Measurements from ENCODE around the gene APP.
"Not testable (repeated sequence)": the region's sequence is repeated elsewhere in the genome, so short reads cannot be mapped to it uniquely, and the experiment has no call there.

Gene APP

DNA sequence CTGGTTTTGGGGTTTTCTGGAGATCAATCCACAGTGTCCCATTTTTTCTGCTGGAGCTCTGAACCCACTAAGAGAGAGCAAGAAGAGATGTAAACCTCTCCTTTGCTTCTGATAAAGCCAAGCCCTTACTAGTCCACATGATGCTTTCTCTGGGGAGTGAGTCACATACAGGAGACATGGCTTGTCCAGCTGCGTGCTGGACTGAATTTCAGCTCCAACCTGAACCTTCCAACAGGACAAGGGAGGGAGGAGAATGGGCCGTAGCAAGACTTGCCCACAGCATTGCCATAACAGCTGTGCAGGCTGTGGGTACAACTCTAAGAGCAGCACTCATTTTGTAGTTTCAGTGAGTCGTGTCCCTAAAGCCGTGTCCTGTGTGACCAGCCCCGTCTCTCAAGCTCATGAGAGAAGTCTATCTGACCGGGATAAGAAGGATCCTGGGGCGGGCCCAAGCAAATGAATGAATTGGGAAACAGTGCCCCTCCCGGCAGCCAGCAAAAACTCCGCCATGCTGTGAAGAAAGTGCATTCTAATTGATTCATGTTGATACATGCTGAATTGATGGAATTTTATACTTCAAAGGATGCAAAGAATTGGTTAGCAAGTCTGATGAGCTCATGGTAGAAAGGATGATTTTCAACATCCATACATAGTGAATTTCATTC is 240.6 kb downstream of the APP start:
- no peak for DNase-seq

GRCh38 chr21:25927195-25927880 is 243.2 kb downstream of the APP start:
- no peak for DNase-seq

DNA sequence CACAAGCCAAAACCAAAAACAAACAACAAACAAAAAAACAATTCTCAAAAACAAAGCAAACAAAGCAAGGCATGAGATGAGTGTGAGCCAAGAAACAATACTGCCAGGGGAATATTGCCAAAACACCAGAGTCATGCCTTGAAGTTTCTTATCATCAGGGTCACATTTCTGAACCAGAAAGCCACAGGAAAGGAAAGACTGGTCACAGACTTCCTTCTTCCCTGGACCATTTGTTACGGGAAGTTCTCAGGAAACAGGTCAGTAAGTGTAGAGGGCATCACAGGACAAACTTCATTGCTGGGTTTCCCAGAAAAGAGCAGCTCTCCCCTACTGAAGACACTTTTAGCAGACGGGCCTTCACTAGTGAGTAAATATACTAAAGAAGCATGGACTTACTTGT is 244.6 kb downstream of the APP start:
- DNase-seq, result no peak

DNA sequence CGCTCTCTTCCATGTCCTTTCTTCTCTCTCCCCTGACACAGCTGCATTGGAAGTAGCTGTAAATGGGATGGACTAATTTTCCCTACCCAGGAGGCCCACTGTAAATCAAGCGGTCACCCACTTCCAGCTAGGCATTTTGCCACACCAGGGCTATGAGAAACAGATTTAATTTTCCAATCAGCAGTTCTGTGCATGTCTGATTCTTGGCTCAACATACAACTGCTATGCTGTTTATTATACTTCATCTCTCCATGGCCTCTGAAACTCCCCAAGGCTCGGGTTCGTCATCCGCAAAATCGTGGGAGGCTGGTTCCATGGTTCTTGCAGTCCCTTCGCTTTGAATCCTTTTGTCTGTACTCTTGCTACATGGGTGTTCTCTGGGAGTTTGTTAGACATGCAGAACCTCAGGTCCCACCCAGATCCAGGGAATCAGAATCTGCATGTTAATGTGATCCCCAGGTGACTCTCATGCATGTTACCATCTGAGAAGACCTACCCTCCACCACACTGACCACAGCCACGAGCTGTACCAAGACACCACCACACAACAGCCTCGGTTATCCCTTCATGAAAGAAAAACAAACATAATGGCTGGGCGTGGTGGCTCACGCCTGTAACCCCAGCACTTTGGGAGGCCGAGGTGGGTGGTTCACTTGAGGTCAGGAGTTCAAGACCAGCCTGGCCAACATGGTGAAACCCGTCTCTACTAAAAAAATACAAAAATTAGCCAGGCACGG is 245.3 kb downstream of the APP start:
- no peak for DNase-seq

DNA sequence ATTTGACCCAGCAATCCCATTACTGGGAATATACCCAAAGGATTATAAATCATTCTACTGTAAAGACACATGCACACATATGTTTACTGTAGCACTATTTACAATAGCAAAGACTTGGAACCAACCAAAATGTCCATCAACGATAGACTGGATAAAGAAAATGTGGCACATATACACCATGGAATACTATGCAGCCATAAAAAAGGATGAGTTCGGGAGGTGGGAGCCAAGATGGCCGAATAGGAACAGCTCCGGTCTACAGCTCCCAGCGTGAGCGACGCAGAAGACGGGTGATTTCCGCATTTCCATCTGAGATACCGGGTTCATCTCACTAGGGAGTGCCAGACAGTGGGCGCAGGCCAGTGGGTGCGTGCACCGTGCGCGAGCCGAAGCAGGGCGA is 252.4 kb downstream of the APP start:
- DNase-seq, result not testable (repeated sequence)

DNA sequence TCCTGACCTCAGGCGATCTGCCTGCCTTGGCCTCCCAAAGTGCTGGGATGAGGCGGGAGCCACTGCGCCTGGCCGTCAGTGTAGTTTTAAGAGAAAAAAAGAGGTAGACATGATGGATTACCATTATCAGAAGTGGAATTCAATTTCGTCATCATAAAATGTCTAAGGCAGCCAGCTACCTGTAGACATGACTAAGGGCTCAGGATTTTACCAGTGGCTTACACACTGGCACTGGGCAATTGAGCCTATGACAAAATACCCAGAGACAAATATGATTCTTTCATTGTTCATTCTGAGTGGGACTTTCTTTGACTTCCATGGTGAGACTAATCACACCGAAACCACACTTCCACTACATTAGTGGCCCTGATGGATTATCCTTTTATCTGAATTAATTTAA is 254.3 kb downstream of the APP start:
- no peak for DNase-seq

DNA sequence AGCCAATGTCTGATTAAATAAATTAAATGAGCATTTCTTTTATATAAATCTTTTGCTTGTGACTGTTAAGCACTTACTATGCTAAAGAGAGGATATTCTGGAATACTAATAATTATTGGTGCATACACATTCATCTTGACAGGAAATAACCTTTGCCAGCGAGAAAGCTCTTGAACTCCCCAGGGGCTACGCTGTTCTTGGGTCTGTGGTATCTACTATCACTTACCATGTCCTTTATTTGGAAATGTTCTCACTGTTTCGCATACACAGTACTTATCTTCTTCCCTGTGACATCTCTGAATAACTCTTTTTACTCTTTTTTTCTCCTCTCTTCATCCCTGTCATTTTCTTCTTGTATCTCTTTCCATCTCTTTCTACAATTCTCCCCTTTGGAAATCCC is 257.1 kb downstream of the APP start:
- no peak for DNase-seq

DNA sequence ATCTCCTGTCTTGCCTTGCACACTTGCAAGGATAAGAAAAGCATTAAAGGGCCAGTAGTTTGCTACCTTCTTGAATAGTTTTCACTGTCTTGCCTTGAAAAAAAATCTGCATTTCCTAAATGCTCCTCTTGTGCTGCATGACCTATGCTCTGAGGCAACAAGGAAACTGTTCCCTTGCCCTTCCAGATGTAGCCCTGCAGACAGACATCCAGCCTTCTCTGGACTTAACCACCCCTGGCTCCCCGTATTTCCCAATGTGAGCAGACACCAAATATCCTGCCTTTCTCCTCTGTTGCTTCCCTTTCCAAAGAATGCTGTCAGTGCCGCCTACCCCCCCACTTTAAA is 258.2 kb downstream of the APP start:
- DNase-seq, result no peak

DNA sequence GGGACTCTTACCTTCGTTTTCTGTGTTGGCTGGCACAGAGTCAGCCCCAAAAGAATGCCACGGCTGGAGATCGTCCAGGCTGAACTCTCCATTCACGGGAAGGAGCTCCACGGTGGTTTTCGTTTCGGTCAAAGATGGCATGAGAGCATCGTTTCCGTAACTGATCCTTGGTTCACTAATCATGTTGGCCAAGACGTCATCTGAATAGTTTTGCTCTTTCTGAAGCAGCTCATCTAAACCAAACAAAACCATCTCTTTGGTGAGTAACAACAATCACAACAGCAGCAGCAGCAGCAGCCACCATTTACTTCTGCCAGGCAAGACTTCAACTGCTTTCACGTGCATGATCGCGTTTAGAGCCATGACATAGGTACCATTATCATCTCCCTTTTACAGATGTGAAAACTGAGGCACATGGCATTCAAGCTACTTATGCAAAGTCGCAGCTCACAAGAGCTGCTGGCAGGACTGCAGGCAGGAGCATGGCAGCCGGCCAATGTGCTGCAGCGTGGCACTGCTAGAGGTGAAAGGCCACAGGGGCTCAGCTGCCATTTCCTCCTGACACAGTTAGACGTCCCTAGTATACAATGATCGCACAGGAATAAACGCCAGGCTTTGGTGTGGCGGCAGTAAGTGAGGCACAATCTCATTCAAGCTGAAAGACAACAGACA is 258.7 kb downstream of the APP start:
- no peak for DNase-seq

GRCh38 chr21:25910809-25911208 is 259.8 kb downstream of the APP start:
- no peak for DNase-seq

DNA sequence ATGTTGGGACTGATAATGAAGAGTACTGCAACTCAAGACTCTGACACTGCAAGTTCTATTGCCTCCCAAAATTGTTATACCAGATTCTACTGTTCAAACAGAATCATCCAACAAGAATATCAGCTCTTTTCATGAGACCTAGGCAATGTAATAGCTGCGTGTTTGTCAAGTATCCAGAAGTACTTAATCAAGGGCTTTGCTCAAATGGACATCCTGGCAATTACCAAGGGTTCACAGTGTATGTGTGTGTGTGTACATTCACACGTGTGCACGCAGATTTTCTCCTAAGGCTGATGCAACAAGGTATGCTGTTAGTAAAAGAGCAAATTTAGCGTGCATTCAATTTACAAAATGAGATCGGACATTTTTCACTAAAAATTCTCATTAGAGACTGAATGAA is 261.2 kb downstream of the APP start:
- DNase-seq, result no peak

DNA sequence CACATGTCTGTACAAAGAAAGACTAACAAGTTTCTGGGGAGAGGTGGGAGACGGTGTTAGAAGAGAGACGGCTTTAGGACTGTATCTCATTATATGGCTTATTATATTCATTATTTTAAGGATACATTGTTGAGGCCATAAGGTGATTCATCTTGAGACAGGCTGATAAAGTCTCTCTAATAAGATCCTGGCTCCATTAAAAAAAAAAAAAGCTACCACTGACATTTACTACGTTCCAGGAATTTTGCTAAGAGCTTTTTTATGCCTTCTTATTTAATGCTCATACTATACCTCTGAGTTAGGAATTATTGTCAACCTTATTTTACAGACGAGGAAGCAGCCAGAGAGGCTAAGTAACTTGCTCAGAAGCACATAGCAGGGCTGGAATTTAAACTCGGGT is 262.1 kb downstream of the APP start:
- DNase-seq, result no peak

- DNase-seq, result no peak
Observed at GRCh38 chr21:25907573-25908275, 262.8 kb downstream of the APP start.

DNA sequence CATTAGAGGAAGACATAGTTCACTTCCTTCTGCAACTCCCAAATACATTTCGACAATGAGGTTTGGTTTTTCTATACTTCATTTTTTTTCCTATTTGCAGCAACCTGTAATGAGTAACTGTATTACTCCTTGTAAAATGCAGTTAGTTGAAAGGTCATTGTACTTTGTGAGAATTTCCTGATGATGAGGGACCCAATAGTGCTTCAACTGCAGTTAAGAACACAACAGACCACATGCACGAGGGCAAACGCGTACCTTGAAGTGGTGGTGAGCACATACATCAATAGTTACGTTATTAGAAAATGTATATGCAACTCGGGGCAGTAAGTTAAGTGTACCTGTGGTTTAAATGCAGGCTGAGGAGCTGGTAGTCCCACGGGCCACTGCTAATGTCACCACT is 264.0 kb downstream of the APP start:
- no peak for DNase-seq

GRCh38 chr21:25905126-25905525 is 265.4 kb downstream of the APP start:
- no peak for DNase-seq

DNA sequence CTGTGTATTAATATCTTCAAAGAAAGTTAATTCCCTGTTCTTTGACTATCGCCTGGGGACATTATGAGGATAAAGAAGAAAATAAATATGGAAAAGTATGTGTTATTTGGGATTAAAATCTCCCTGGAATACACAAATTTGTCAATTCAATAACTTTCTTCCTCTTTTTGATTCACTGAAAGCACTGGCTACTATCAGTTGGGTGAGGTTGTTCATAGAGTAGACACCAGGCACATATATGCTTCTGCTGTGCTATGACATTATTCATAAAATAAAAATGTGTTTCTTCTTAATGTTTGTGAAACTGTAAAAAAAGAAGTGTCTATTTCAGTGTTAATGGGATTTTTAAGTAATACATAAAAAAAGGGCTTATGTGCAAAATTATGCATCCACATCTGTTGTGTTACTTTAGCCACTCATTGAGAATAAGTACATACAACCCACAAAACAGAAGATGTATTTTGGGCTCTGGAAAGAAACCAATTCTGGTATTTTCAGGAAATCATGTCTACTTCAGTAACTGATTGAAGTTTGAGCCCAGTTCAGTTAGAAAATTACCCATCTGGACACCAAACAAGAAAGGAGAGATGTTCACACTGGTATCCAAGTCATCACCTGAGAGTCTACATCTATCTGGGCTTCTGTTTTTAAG is 266.4 kb downstream of the APP start:
- no peak for DNase-seq

GRCh38 chr21:25903607-25904006 is 267.0 kb downstream of the APP start:
- DNase-seq, result no peak

- no peak for DNase-seq
Observed at GRCh38 chr21:25901330-25901979, 269.1 kb downstream of the APP start.

GRCh38 chr21:25898671-25899070 is 271.9 kb downstream of the APP start:
- peak; percentile 43 for DNase-seq

GRCh38 chr21:25897383-25897782 is 273.2 kb downstream of the APP start:
- no peak for DNase-seq

DNA sequence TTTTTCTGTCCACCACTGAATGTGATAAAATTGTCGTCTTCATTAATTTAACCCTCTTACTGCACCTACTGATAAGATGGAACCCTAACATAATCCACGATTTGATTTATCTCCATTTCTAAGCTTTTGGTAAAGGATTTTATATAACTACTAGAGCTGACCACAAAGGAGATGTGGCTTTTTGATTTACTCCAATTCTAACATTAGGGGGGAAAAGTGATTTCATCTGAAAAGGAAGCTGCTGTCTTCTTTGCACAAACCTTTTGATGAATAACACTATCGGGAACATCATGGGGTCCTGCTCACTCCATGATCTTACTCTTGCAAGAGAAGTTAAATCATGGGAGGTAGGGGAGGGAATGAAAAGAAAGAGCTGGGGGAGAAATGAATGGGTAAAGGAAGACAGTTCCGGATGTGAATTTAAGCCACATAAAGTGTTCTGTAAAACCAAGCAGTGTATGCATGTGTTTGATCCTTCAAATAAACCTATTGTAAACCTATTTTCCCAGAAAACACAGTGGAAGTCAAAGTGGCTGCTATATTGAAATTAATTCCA is 274.0 kb downstream of the APP start:
- no peak for DNase-seq

Measured in NCI-H82 (cell line).